Stimulated activated CD4-positive, alpha-beta T cell treated with anti-CD3 and anti-CD28 coated beads, TNF-alpha, amount 100 ng/mL, for 24 hours (primary cell): Measurements from ENCODE around the gene MBP.

ENCODE experiments used
- DNase-seq, 3 experiments: peaks; one replicate each; pipeline ENCODE4 v3.0.0-alpha.2; 2020; ENCODE audit warnings: low read depth in 3 of 3

The MBP gene

GRCh38 chr18:77151033-77151771, 18.6 kb upstream of the MBP start:
- DNase-seq = no peak

- DNase-seq = no peak
Observed at GRCh38 chr18:77150588-77150987, 18.0 kb upstream of the MBP start.

- no peak for DNase-seq
Observed at GRCh38 chr18:77148289-77148688, 15.7 kb upstream of the MBP start.

- DNase-seq = no peak
Observed at GRCh38 chr18:77147418-77147852, 14.9 kb upstream of the MBP start.

GRCh38 chr18:77146249-77147080, 13.9 kb upstream of the MBP start:
- no peak for DNase-seq

GRCh38 chr18:77145364-77145901, 12.8 kb upstream of the MBP start:
- DNase-seq = no peak

- no peak for DNase-seq
Observed at GRCh38 chr18:77144451-77145118, 12.0 kb upstream of the MBP start.

GRCh38 chr18:77144046-77144445, 11.5 kb upstream of the MBP start:
- no peak for DNase-seq

- DNase-seq = no peak
Observed at GRCh38 chr18:77143196-77143595, 10.6 kb upstream of the MBP start.

GRCh38 chr18:77141401-77142118, 9.0 kb upstream of the MBP start:
- no peak for DNase-seq

- DNase-seq = no peak
Observed at GRCh38 chr18:77140439-77141109, 8.0 kb upstream of the MBP start.

- DNase-seq = no peak
Observed at GRCh38 chr18:77140030-77140429, 7.4 kb upstream of the MBP start.

GRCh38 chr18:77139619-77140018, 7.0 kb upstream of the MBP start:
- DNase-seq = no peak

- no peak for DNase-seq
Observed at GRCh38 chr18:77138270-77138669, 5.7 kb upstream of the MBP start.

- no peak for DNase-seq
Observed at GRCh38 chr18:77137851-77138250, 5.3 kb upstream of the MBP start.

- DNase-seq = no peak
Observed at GRCh38 chr18:77136871-77137665, 4.5 kb upstream of the MBP start.

GRCh38 chr18:77136076-77136718, 3.6 kb upstream of the MBP start:
- DNase-seq = no peak

- DNase-seq = no peak
Observed at GRCh38 chr18:77135339-77136075, 2.9 kb upstream of the MBP start.

- no peak for DNase-seq
Observed at GRCh38 chr18:77134611-77135010, 2.0 kb upstream of the MBP start.
